AG10803 (cell line): Measurements from ENCODE around the gene CSTA.
A peak's percentile ranks its signal among the peaks of the same experiment; 100 is the strongest.

Source experiments
- DNase-seq: peaks from one replicate; pipeline ENCODE4 v3.0.0; 2010; ENCODE audit warnings: low read depth
- H3K4me3 ChIP-seq: 2 replicates; pipeline ENCODE4 v1.5.1; 2011; ENCODE audit warnings: mild to moderate bottlenecking, low read length, control low read depth
- CTCF ChIP-seq: conservative IDR thresholded peaks from 2 replicates; pipeline ENCODE4 v1.5.1; 2011; ENCODE audit warnings: mild to moderate bottlenecking, low read length, control low read depth, inconsistent platforms

Gene CSTA

GRCh38 chr3:122374034-122374433, 49.0 kb downstream of the CSTA start:
- DNase-seq = no peak
- H3K4me3 ChIP-seq = no peak overlapping the region
- TF ChIP-seq CTCF = no peak

GRCh38 chr3:122377975-122378374, 52.9 kb downstream of the CSTA start:
- no peak overlapping the region for H3K4me3 ChIP-seq
- no peak for DNase-seq
- TF ChIP-seq CTCF = no peak

- H3K4me3 ChIP-seq = peak within 1 kb of the TSS; percentile 83
- peak; percentile 75 for DNase-seq
- no peak for TF ChIP-seq CTCF
Observed at GRCh38 chr3:122382888-122383666, 58.0 kb downstream of the CSTA start, which contains the start of gene MIX23. MIX23 (minus strand) TSS chr3:122383231; CDS start chr3:122383224, 7 bp downstream.

GRCh38 chr3:122383771-122384697, 59.0 kb downstream of the CSTA start, which contains the start of gene FAM162A:
FAM162A (plus strand) TSS chr3:122384182; CDS start chr3:122384266, 84 bp downstream.
- peak; percentile 46 for TF ChIP-seq CTCF
- peak within 1 kb of the TSS; percentile 83 for H3K4me3 ChIP-seq

GRCh38 chr3:122387709-122388108, 62.7 kb downstream of the CSTA start:
- no peak for DNase-seq
- no peak for TF ChIP-seq CTCF

More at GRCh38 chr3:122383771-122384697, 59.0 kb downstream of the CSTA start, which contains the start of gene FAM162A:
- DNase-seq = peak; percentile 85

GRCh38 chr3:122389197-122389596, 64.1 kb downstream of the CSTA start:
- H3K4me3 ChIP-seq = no peak overlapping the region
- no peak for DNase-seq

More at GRCh38 chr3:122387709-122388108, 62.7 kb downstream of the CSTA start:
- H3K4me3 ChIP-seq = no peak overlapping the region

More at GRCh38 chr3:122389197-122389596, 64.1 kb downstream of the CSTA start:
- TF ChIP-seq CTCF = no peak
